H1 (cell line): Measurements from ENCODE around the gene OSBPL2. TPM values are rescaled to one million over a fixed set of nuclear protein-coding genes. Genes with fewer than 3 reads are reported as not detected.
A peak's percentile ranks its signal among the peaks of the same experiment; 100 is the strongest.

Source experiments
- CTCF ChIA-PET: fragments of 300-600 bp; sonication (Branson Sonifier 250); formaldehyde crosslinking; loops from one replicate; lab custom pipeline; 2021; ENCODE audit not compliant: partially characterized antibody; lab: Charles Lee
- POLR2A ChIA-PET: fragments of 300-600 bp; sonication (Branson Sonifier 250); formaldehyde crosslinking; loops from one replicate; lab custom pipeline; 2021; ENCODE audit warnings: inconsistent platforms; ENCODE audit not compliant: partially characterized antibody; lab: Charles Lee
- DNase-seq, 2 experiments: peaks; one replicate each; pipeline versions ENCODE4 v3.0.0 to v3.0.0-alpha.2; 2010 to 2022; ENCODE audit warnings: low spot score in 2 of 2, low read depth in 1 of 2, mixed read lengths in 1 of 2
- FAIRE-seq: peaks from 2 replicates; lab custom pipeline; 2011; peaks lifted over from hg19 to GRCh38; lab: Jason Lieb, UNC
- H2AFZ ChIP-seq: 2 replicates; pipeline ENCODE4 v1.8.1; 2012; ENCODE audit warnings: low read length, inconsistent platforms
- H2AK5ac ChIP-seq: 2 replicates; pipeline ENCODE4 v1.6.1; 2013; ENCODE audit warnings: low read depth, low read length
- H2BK120ac ChIP-seq: replicated peaks from 2 replicates; pipeline ENCODE3; 2013; ENCODE audit warnings: low read depth, low read length, inconsistent platforms
- H2BK12ac ChIP-seq: 2 replicates; pipeline ENCODE4 v1.6.1; 2013; ENCODE audit warnings: low read depth, low read length
- H2BK15ac ChIP-seq: 2 replicates; pipeline ENCODE4 v1.6.1; 2013; ENCODE audit warnings: low read length
- H2BK20ac ChIP-seq: 2 replicates; pipeline ENCODE4 v1.6.1; 2013; ENCODE audit warnings: low read length
- H2BK5ac ChIP-seq: 2 replicates; pipeline ENCODE4 v1.6.1; 2013; ENCODE audit warnings: low read depth, low read length
- H3K14ac ChIP-seq: 2 replicates; pipeline ENCODE4 v1.6.1; 2013; ENCODE audit warnings: inconsistent platforms; ENCODE audit not compliant: insufficient read length
- H3K18ac ChIP-seq: 2 replicates; pipeline ENCODE4 v1.6.1; 2013; ENCODE audit warnings: low read length; ENCODE audit errors: extremely low read depth
- H3K23ac ChIP-seq: 2 replicates; pipeline ENCODE4 v1.6.1; 2013; ENCODE audit warnings: inconsistent platforms; ENCODE audit not compliant: insufficient read length
- H3K23me2 ChIP-seq: 2 replicates; pipeline ENCODE4 v1.6.1; 2013; ENCODE audit warnings: low read depth, low read length
- H3K27ac ChIP-seq: 2 replicates; pipeline ENCODE4 v1.6.1; 2011; ENCODE audit warnings: low read depth, low read length, inconsistent platforms
- H3K27me3 ChIP-seq, 4 experiments: replicated peaks in 1 of 4; 1 replicate in 1 of 4; 2 replicates in 3 of 4; pipeline versions ENCODE4 v1.6.1 to v1.8.1; 2011 to 2013; ENCODE audit warnings: low read length in 3 of 4, mild to moderate bottlenecking in 3 of 4, inconsistent platforms in 2 of 4, mixed read lengths in 2 of 4, moderate library complexity in 1 of 4; ENCODE audit not compliant: control insufficient read depth in 3 of 4, insufficient read depth in 3 of 4; ENCODE audit errors: extremely low read depth in 1 of 4
- H3K36me3 ChIP-seq, 4 experiments: 2 replicates each; pipeline versions ENCODE4 v1.6.1 to v1.8.1; 2011 to 2013; ENCODE audit warnings: mild to moderate bottlenecking in 4 of 4, low read length in 3 of 4, moderate library complexity in 2 of 4, control low read depth in 1 of 4, inconsistent platforms in 1 of 4; ENCODE audit not compliant: insufficient read depth in 4 of 4, control insufficient read depth in 2 of 4
- H3K4ac ChIP-seq: replicated peaks from 2 replicates; pipeline ENCODE3; 2013; ENCODE audit warnings: low read length, low read depth, mixed read lengths, inconsistent platforms; ENCODE audit not compliant: insufficient read length
- H3K4me1 ChIP-seq, 4 experiments: replicated peaks in 1 of 4; 1 replicate in 1 of 4; 2 replicates in 3 of 4; pipeline versions ENCODE4 v1.6.1 to v1.8.1; 2011 to 2013; ENCODE audit warnings: low read length in 3 of 4, inconsistent platforms in 2 of 4, mixed read lengths in 1 of 4; ENCODE audit not compliant: insufficient read depth in 4 of 4, control insufficient read depth in 3 of 4
- H3K4me2 ChIP-seq, 2 experiments: 2 replicates each; pipeline versions ENCODE4 v1.6.1 to v1.8.1; 2011 to 2013; ENCODE audit warnings: low read depth in 2 of 2, low read length in 2 of 2, control low read depth in 1 of 2, inconsistent platforms in 1 of 2, mild to moderate bottlenecking in 1 of 2; ENCODE audit not compliant: insufficient read depth in 1 of 2
- H3K4me3 ChIP-seq, 4 experiments: fragments of 200-600, 300-600 bp in 1 of 4; sonication (generic), shearing (Covaris generic), sonication (Bioruptor Twin) in 1 of 4; 2 replicates each; pipeline versions ENCODE4 v1.5.1 to v1.8.1; 2011 to 2016; ENCODE audit warnings: low read length in 4 of 4, low read depth in 3 of 4, control low read depth in 2 of 4, inconsistent platforms in 2 of 4, mild to moderate bottlenecking in 2 of 4, mixed read lengths in 1 of 4, moderate library complexity in 1 of 4; ENCODE audit not compliant: insufficient read depth in 2 of 4; ENCODE audit errors: extremely low read depth in 1 of 4
- H3K56ac ChIP-seq: replicated peaks from 2 replicates; pipeline ENCODE3; 2013; ENCODE audit warnings: low read depth, mild to moderate bottlenecking, mixed read lengths, low read length, inconsistent platforms; ENCODE audit not compliant: insufficient read length
- H3K79me1 ChIP-seq: 2 replicates; pipeline ENCODE4 v1.6.1; 2013; ENCODE audit warnings: low read depth, low read length, control low read depth
- H3K79me2 ChIP-seq, 2 experiments: 2 replicates each; pipeline versions ENCODE4 v1.6.1 to v1.8.1; 2012 to 2013; ENCODE audit warnings: low read length in 2 of 2, mild to moderate bottlenecking in 2 of 2, inconsistent platforms in 1 of 2; ENCODE audit not compliant: insufficient read depth in 2 of 2, control insufficient read depth in 1 of 2
- H3K9ac ChIP-seq, 4 experiments: replicated peaks in 1 of 4; 1 replicate in 1 of 4; 2 replicates in 3 of 4; pipeline versions ENCODE4 v1.6.1 to v1.8.1; 2011 to 2013; ENCODE audit warnings: low read depth in 3 of 4, low read length in 3 of 4, control low read depth in 2 of 4, mild to moderate bottlenecking in 2 of 4, moderate library complexity in 2 of 4, inconsistent platforms in 1 of 4; ENCODE audit errors: extremely low read depth in 1 of 4
- H3K9me3 ChIP-seq, 2 experiments: 2 replicates each; pipeline versions ENCODE4 v1.6.1 to v1.8.1; 2012 to 2013; ENCODE audit warnings: mild to moderate bottlenecking in 2 of 2, moderate library complexity in 2 of 2, control low read depth in 1 of 2, inconsistent platforms in 1 of 2, low read depth in 1 of 2, low read length in 1 of 2, mixed read lengths in 1 of 2; ENCODE audit not compliant: insufficient read depth in 2 of 2
- H4K20me1 ChIP-seq, 2 experiments: replicated peaks in 1 of 2; 2 replicates each; pipeline versions ENCODE3 to v1.8.1; 2011 to 2013; ENCODE audit warnings: inconsistent platforms in 2 of 2, low read length in 2 of 2, mild to moderate bottlenecking in 1 of 2; ENCODE audit not compliant: insufficient read depth in 2 of 2, control insufficient read depth in 1 of 2
- H4K5ac ChIP-seq: 2 replicates; pipeline ENCODE4 v1.6.1; 2013; ENCODE audit warnings: low read length, low read depth, mixed read lengths, inconsistent platforms; ENCODE audit not compliant: insufficient read length
- H4K8ac ChIP-seq: 2 replicates; pipeline ENCODE4 v1.8.0; 2013; ENCODE audit warnings: mild to moderate bottlenecking, moderate library complexity, low read length, inconsistent platforms; ENCODE audit not compliant: insufficient read depth; ENCODE audit errors: extremely low read depth
- H4K91ac ChIP-seq: replicated peaks from 2 replicates; pipeline ENCODE3; 2013; ENCODE audit warnings: low read length, mixed read lengths, inconsistent platforms; ENCODE audit not compliant: insufficient read length
- BACH1 ChIP-seq: IDR thresholded peaks from 2 replicates; pipeline ENCODE4 v1.6.1; 2012; ENCODE audit warnings: low read length, improper control_type of control experiment
- HDAC2 ChIP-seq, 2 experiments: fragments of 300-600 bp in 1 of 2; sonication (generic) in 1 of 2; IDR thresholded peaks; 2 replicates each; pipeline ENCODE4 v1.6.1; 2011 to 2012; ENCODE audit warnings: low read depth in 2 of 2, low read length in 2 of 2, mild to moderate bottlenecking in 2 of 2, moderate library complexity in 2 of 2, borderline replicate concordance in 1 of 2, inconsistent platforms in 1 of 2
- NANOG ChIP-seq: IDR thresholded peaks from 2 replicates; pipeline ENCODE4 v1.6.1; 2011; ENCODE audit warnings: low read length, low read depth, mild to moderate bottlenecking, inconsistent platforms; ENCODE audit not compliant: insufficient read depth, poor library complexity, severe bottlenecking
- POLR2AphosphoS5 ChIP-seq: IDR thresholded peaks from 2 replicates; pipeline ENCODE4 v1.6.1; 2011; ENCODE audit warnings: low read depth, low read length
- SIN3A ChIP-seq, 2 experiments: IDR thresholded peaks in 1 of 2; conservative IDR thresholded peaks in 1 of 2; 2 replicates each; pipeline ENCODE4 v1.6.1; 2011 to 2012; ENCODE audit warnings: low read length in 2 of 2, improper control_type of control experiment in 1 of 2, low read depth in 1 of 2, mild to moderate bottlenecking in 1 of 2
- SP1 ChIP-seq: IDR thresholded peaks from 2 replicates; pipeline ENCODE4 v1.6.1; 2011; ENCODE audit warnings: low read depth, low read length
- SRF ChIP-seq: IDR thresholded peaks from 2 replicates; pipeline ENCODE4 v1.6.1; 2011; ENCODE audit warnings: mild to moderate bottlenecking, low read depth, low read length, moderate library complexity
- WGBS, 2 experiments: shearing (Covaris generic) in 1 of 2; methylation state at CpG; one replicate each; pipeline versions ENCODE4 v1.1.6 to v1.1.7; 2013 to 2015; ENCODE audit warnings: low lambda C conversion rate in 2 of 2, mixed read lengths in 2 of 2, inconsistent platforms in 1 of 2, low coverage in 1 of 2, missing lambda C conversion rate in 1 of 2; ENCODE audit not compliant: insufficient replicate concordance in 2 of 2, insufficient coverage in 1 of 2, insufficient read length in 1 of 2; ENCODE audit errors: extremely low coverage in 1 of 2, missing lambda C conversion rate in 1 of 2; 5-methylcytosine and 5-hydroxymethylcytosine counted together
- polyA plus RNA-seq, 7 experiments: library from polyadenylated mRNA; depleted of rRNA in 3 of 7; stranded (reverse) in 5 of 7; unstranded in 2 of 7; fragments of >200 nt in 5 of 7; fragments of 200-250 nt in 2 of 7; gene quantifications; 1 replicate in 5 of 7; 2 replicates in 1 of 7; 4 replicates in 1 of 7; pipeline versions ENCODE4 v1.2.1 to v1.2.3, GENCODE V29; 2011 to 2013; ENCODE audit warnings: missing spikeins in 2 of 7, mixed read lengths in 2 of 7
- total RNA-seq: library from RNA; stranded (reverse); fragmentation: NEBNext Ultra II Directional; extraction: Animal tissue kit (Norgen Biotek cat#: 25700); gene quantifications from 2 replicates; pipeline ENCODE4 v1.2.1, GENCODE V29; 2021

OSBPL2 gene
- total and polyA plus RNA-seq, 2 of the 8 experiments (the other 6 are each of a cell fraction or from before 2014, with no cell fraction given), result 11.7 to 42.4 TPM

DNA sequence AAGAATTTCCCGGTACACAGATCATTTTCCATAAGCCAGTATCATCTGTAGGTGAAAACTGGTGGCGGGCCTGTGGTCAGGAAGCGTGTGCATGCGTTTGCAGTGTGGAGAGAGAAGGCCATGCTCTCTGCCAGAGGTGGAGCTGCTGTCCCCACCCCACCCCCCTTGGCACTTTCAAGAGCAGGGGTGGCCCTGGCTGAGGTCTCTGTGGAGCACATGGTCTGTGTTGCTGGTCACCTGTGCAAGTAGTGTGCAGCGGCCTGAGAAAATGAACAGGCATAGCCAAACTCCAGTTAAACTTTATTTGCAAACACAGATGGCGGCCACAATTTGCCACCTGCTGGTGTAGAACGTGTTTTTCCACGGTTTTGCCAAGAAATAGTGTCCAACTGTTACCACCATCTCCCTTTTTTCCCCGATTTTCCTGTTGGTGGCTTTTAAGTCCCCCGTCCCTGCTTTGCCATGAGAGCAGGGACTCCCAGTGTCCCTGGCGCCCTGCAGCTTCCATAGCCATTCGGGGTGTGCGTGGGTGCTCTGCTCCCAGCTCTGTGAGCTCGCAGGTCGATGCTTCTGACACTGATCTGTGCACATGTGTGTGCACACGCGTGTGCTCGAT, 66.9 kb downstream of the OSBPL2 start:
- FAIRE-seq, result no peak
- Histone ChIP-seq H3K23me2 (peaks cover 10% of the 10 kb centered on the region; the same call in 1 of the 2 replicates), H3K4me2 (peak overlapping the region; percentile 8 to 80; a peak in 2 of 4 replicates), H3K18ac (no peak overlapping the region), H3K56ac (no peak overlapping the region), H3K4me1 (peaks cover 0 to 9% (median 4%) of the 10 kb centered on the region in 4 experiments; a peak in 5 of 7 replicates), H3K79me2 (peaks cover 18 to 31% of the 10 kb centered on the region in 2 experiments; a peak in 3 of 4 replicates), H2BK15ac (no peak overlapping the region), H2BK120ac (no peak overlapping the region), H3K27ac (peak overlapping the region; percentile 59; the same call in 1 of the 2 replicates), H4K91ac (no peak overlapping the region), H4K5ac (no peak overlapping the region), H2BK5ac (peak overlapping the region; percentile 52; the same call in 1 of the 2 replicates), H3K9me3 (no peaks in the 10 kb centered on the region), H4K8ac (peak overlapping the region; percentile 36; the same call in 1 of the 2 replicates), H3K36me3 (peaks cover 24 to 57% (median 46%) of the 10 kb centered on the region in 4 experiments), H3K9ac (no peak overlapping the region; a peak in 1 of 7 replicates), H2BK12ac (no peak overlapping the region), H3K14ac (no peak overlapping the region), H2BK20ac (no peak overlapping the region), H3K79me1 (peaks cover 16% of the 10 kb centered on the region), H3K23ac (no peak overlapping the region), H3K27me3 (no peaks in the 10 kb centered on the region), H3K4ac (no peak overlapping the region), H2AK5ac (no peak overlapping the region), H4K20me1 (peaks cover 34 to 50% of the 10 kb centered on the region in 2 experiments), H3K4me3 (no peak overlapping the region), H2AFZ (no peak overlapping the region)
- WGBS, 2 experiments, result 93% methylated on average over 18 of the region's 18 CpGs; no CpG with 5 or more reads in 1 of the 2 experiments
- CTCF ChIA-PET, result interaction anchor here (1.2 to 3.2 kb wide), 9 partner anchors 9 to 85 kb away, joined by 3 to 15 read pairs (median 3); partner anchors contain the start of gene LAMA5
- no peak for DNase-seq
- TF ChIP-seq BACH1 (no peak), NANOG (no peak), POLR2AphosphoS5 (peak; percentile 14), SIN3A (conservative IDR thresholded peaks at IDR 0.05 in 1 of 2, IDR thresholded peaks at IDR 0.05 in 1 of 2; ENCODE audit: low read depth in 1 of 2, low read length in 2 of 2) (no peak), SP1 (no peak), HDAC2 (IDR thresholded peaks at IDR 0.05; ENCODE audit: borderline replicate concordance in 1 of 2, low read depth in 2 of 2, low read length in 2 of 2) (no peak), SRF (no peak)
- POLR2A ChIA-PET, result interaction anchor here (1.2 to 14.6 kb wide), 12 partner anchors 9 to 83 kb away, joined by 3 to 170 read pairs (median 12); partner anchors contain the start of genes LAMA5 and RPS21
